Liver (tissue), 9 donors: Measurements from ENCODE around the gene FAT1. TPM values are rescaled to one million over a fixed set of nuclear protein-coding genes. Genes with fewer than 3 reads are reported as not detected.

Source experiments
- DNase-seq: peaks from one replicate; pipeline ENCODE4 v3.0.0-alpha.2; 2017; ENCODE audit warnings: low spot score
- H3K27ac ChIP-seq, 2 donors: one replicate each; pipeline ENCODE4 v1.7.0; 2013; ENCODE audit warnings: inconsistent platforms in 2 of 2, low read length in 2 of 2, control low read depth in 1 of 2, low read depth in 1 of 2, mild to moderate bottlenecking in 1 of 2
- H3K27me3 ChIP-seq, 4 donors: one replicate each; pipeline versions ENCODE4 v1.6.1 to v1.7.0; 2013; ENCODE audit warnings: low read length in 3 of 4, inconsistent platforms in 1 of 4, mild to moderate bottlenecking in 1 of 4, moderate library complexity in 1 of 4; ENCODE audit not compliant: control insufficient read depth in 4 of 4, insufficient read depth in 4 of 4
- H3K36me3 ChIP-seq, 4 donors: one replicate each; pipeline versions ENCODE4 v1.6.1 to v1.7.0; 2013; ENCODE audit warnings: low read length in 3 of 4, mild to moderate bottlenecking in 3 of 4, low read depth in 1 of 4, moderate library complexity in 1 of 4; ENCODE audit not compliant: control insufficient read depth in 4 of 4, insufficient read depth in 3 of 4
- H3K4me1 ChIP-seq, 4 donors: one replicate each; pipeline versions ENCODE4 v1.6.1 to v1.7.0; 2013; ENCODE audit warnings: low read length in 3 of 4, mild to moderate bottlenecking in 3 of 4, moderate library complexity in 1 of 4; ENCODE audit not compliant: control insufficient read depth in 4 of 4, insufficient read depth in 4 of 4
- H3K4me3 ChIP-seq, 3 donors: one replicate each; pipeline versions ENCODE4 v1.6.1 to v1.7.0; 2013; ENCODE audit warnings: low read length in 3 of 3, control low read depth in 1 of 3, low read depth in 1 of 3, mild to moderate bottlenecking in 1 of 3
- H3K9ac ChIP-seq, 2 donors: one replicate each; pipeline ENCODE4 v1.7.0; 2013; ENCODE audit warnings: low read length in 2 of 2, mild to moderate bottlenecking in 2 of 2, moderate library complexity in 2 of 2, control low read depth in 1 of 2, low read depth in 1 of 2
- H3K9me3 ChIP-seq, 4 donors: one replicate each; pipeline versions ENCODE4 v1.6.1 to v1.7.0; 2013; ENCODE audit warnings: low read length in 3 of 4; ENCODE audit not compliant: control insufficient read depth in 4 of 4
- ATF3 ChIP-seq: IDR thresholded peaks from 2 replicates; pipeline ENCODE4 v1.6.1; 2016; ENCODE audit warnings: antibody characterized with exemption
- CTCF ChIP-seq: fragments of 150-350 bp; IDR thresholded peaks from 2 replicates; pipeline ENCODE4 v1.5.1; 2017; ENCODE audit warnings: improper control_type of control experiment, low read depth, low read length; ENCODE audit not compliant: missing input control
- EGR1 ChIP-seq, 2 donors: IDR thresholded peaks; 2 replicates each; pipeline ENCODE4 v1.6.1; 2016 to 2018; ENCODE audit warnings: antibody characterized with exemption in 2 of 2, low read depth in 2 of 2
- FOXA1 ChIP-seq: IDR thresholded peaks from 2 replicates; pipeline ENCODE4 v1.6.1; 2016; ENCODE audit warnings: antibody characterized with exemption
- FOXA2 ChIP-seq: IDR thresholded peaks from 2 replicates; pipeline ENCODE4 v1.6.1; 2016; ENCODE audit warnings: antibody characterized with exemption
- GABPA ChIP-seq, 2 donors: IDR thresholded peaks in 1 of 2; conservative IDR thresholded peaks in 1 of 2; 2 replicates each; pipeline ENCODE4 v1.6.1; 2016; ENCODE audit warnings: antibody characterized with exemption in 2 of 2, mild to moderate bottlenecking in 1 of 2, moderate library complexity in 1 of 2
- HNF4A ChIP-seq, 2 donors: conservative IDR thresholded peaks; 2 replicates each; pipeline ENCODE4 v1.6.1; 2016; ENCODE audit warnings: antibody characterized with exemption in 2 of 2, mild to moderate bottlenecking in 2 of 2
- HNF4G ChIP-seq: IDR thresholded peaks from 2 replicates; pipeline ENCODE4 v1.6.1; 2016; ENCODE audit warnings: antibody characterized with exemption
- JUND ChIP-seq, 2 donors: IDR thresholded peaks; 2 replicates each; pipeline ENCODE4 v1.6.1; 2016; ENCODE audit warnings: antibody characterized with exemption in 2 of 2
- MAX ChIP-seq: IDR thresholded peaks from 2 replicates; pipeline ENCODE4 v1.6.1; 2016; ENCODE audit warnings: antibody characterized with exemption
- NR2F2 ChIP-seq: IDR thresholded peaks from 2 replicates; pipeline ENCODE4 v1.6.1; 2016; ENCODE audit warnings: antibody characterized with exemption
- RAD21 ChIP-seq, 2 donors: IDR thresholded peaks; 2 replicates each; pipeline ENCODE4 v1.6.1; 2016; ENCODE audit warnings: antibody characterized with exemption in 2 of 2, mild to moderate bottlenecking in 2 of 2
- RXRA ChIP-seq, 2 donors: IDR thresholded peaks; 2 replicates each; pipeline ENCODE4 v1.6.1; 2017 to 2018; ENCODE audit warnings: antibody characterized with exemption in 2 of 2, mild to moderate bottlenecking in 1 of 2
- SP1 ChIP-seq: IDR thresholded peaks from 2 replicates; pipeline ENCODE4 v1.6.1; 2018; ENCODE audit warnings: antibody characterized with exemption, mild to moderate bottlenecking
- TAF1 ChIP-seq: conservative IDR thresholded peaks from 2 replicates; pipeline ENCODE4 v1.6.1; 2016; ENCODE audit warnings: antibody characterized with exemption, mild to moderate bottlenecking
- YY1 ChIP-seq: IDR thresholded peaks from 2 replicates; pipeline ENCODE4 v1.6.1; 2016; ENCODE audit warnings: antibody characterized with exemption, mild to moderate bottlenecking
- ZBTB33 ChIP-seq: IDR thresholded peaks from 2 replicates; pipeline ENCODE4 v1.6.1; 2016; ENCODE audit warnings: antibody characterized with exemption
- WGBS: extraction: QIAGEN DNeasy Blood & Tissue Kit; methylation state at CpG from one replicate; pipeline ENCODE4 v1.1.7; 2013; 5-methylcytosine and 5-hydroxymethylcytosine counted together
- polyA plus RNA-seq, 2 donors: library from polyadenylated mRNA; stranded (reverse) in 1 of 2; unstranded in 1 of 2; fragments of 200-250 nt in 1 of 2; fragments of >200 nt in 1 of 2; fragmentation: Nextera tagmentation in 1 of 2; extraction: Ambion mirVana in 1 of 2; gene quantifications; one replicate each; pipeline versions ENCODE4 v1.2.1 to v1.2.3, GENCODE V29; 2013 to 2015
- total RNA-seq, 2 donors: library from RNA; depleted of rRNA; stranded (reverse); fragments of >200 nt; gene quantifications; one replicate each; pipeline ENCODE4 v1.2.3, GENCODE V29; 2014
- TF ChIP-seq, protein P1 (sequence below): IDR thresholded peaks from 2 replicates; pipeline ENCODE4 v1.6.1; 2016; ENCODE audit warnings: antibody characterized with exemption, mild to moderate bottlenecking
- donor health status: healthy.
- donor health status: healthy.
- donor health status: healthy.
- donor health status: healthy.
- donor health status: healthy.

Gene FAT1
- total and polyA plus RNA-seq, 4 donors, result 10.0 to 48.0 (median 30.0) TPM

DNA sequence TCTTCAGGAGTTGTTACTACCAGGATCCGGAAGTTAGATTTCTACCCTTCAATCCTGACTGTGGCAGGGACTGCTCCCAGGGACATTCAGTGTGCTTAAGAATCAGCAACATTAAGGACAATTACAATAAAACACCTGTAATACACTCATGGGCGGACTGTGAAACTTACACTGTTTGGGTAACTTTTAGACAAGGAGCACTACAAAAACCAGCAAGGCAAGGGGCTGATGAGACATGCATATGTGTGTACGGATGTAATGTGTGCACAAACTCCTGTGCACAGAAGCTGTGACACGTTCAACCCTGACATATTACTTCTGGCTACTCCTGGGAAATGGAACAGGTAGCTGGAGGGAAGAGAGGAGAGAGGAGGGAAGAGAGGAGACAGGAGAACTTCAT, 75.8 kb downstream of the FAT1 start:
- H3K27me3 ChIP-seq, result no peaks in the 10 kb centered on the region
- WGBS, result 88% methylated on average over 4 of the region's 4 CpGs
- no peak overlapping the region for H3K27ac ChIP-seq
- no peaks in the 10 kb centered on the region for H3K9me3 ChIP-seq
- TF ChIP-seq, protein P1, sequence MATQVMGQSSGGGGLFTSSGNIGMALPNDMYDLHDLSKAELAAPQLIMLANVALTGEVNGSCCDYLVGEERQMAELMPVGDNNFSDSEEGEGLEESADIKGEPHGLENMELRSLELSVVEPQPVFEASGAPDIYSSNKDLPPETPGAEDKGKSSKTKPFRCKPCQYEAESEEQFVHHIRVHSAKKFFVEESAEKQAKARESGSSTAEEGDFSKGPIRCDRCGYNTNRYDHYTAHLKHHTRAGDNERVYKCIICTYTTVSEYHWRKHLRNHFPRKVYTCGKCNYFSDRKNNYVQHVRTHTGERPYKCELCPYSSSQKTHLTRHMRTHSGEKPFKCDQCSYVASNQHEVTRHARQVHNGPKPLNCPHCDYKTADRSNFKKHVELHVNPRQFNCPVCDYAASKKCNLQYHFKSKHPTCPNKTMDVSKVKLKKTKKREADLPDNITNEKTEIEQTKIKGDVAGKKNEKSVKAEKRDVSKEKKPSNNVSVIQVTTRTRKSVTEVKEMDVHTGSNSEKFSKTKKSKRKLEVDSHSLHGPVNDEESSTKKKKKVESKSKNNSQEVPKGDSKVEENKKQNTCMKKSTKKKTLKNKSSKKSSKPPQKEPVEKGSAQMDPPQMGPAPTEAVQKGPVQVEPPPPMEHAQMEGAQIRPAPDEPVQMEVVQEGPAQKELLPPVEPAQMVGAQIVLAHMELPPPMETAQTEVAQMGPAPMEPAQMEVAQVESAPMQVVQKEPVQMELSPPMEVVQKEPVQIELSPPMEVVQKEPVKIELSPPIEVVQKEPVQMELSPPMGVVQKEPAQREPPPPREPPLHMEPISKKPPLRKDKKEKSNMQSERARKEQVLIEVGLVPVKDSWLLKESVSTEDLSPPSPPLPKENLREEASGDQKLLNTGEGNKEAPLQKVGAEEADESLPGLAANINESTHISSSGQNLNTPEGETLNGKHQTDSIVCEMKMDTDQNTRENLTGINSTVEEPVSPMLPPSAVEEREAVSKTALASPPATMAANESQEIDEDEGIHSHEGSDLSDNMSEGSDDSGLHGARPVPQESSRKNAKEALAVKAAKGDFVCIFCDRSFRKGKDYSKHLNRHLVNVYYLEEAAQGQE, result no peak
- TF ChIP-seq EGR1 (IDR thresholded peaks at IDR 0.05; ENCODE audit: low read depth in 2 of 2), result no peak
- no peak for TF ChIP-seq NR2F2
- no peak for TF ChIP-seq JUND (IDR thresholded peaks at IDR 0.05)
- no peak for TF ChIP-seq ZBTB33
- no peak for TF ChIP-seq TAF1
- TF ChIP-seq HNF4G, result no peak
- TF ChIP-seq ATF3, result no peak
- TF ChIP-seq FOXA2, result no peak
- TF ChIP-seq MAX, result no peak
- no peak for TF ChIP-seq YY1
- TF ChIP-seq SP1, result no peak
- no peak for TF ChIP-seq FOXA1
- TF ChIP-seq RXRA (IDR thresholded peaks at IDR 0.05), result no peak
- no peak for TF ChIP-seq RAD21 (IDR thresholded peaks at IDR 0.05)
- TF ChIP-seq GABPA (IDR thresholded peaks at IDR 0.05 in 1 of 2, conservative IDR thresholded peaks at IDR 0.05 in 1 of 2), result no peak
- TF ChIP-seq CTCF, result no peak
- TF ChIP-seq HNF4A (conservative IDR thresholded peaks at IDR 0.05), result no peak
- H3K9ac ChIP-seq, result no peak overlapping the region
- no peaks in the 10 kb centered on the region for H3K36me3 ChIP-seq
- no peak for DNase-seq
- H3K4me1 ChIP-seq, result peaks cover 2 to 16% (median 9%) of the 10 kb centered on the region in 4 donors
- no peak overlapping the region for H3K4me3 ChIP-seq
